GM21381 (cell line): ENCODE measurements around the gene DUSP5.

ENCODE experiments used
- ATAC-seq: cut with Tn5 transposase; IDR thresholded peaks from one replicate; pipeline ENCODE4 v1.9.1; 2021; ENCODE audit warnings: mild to moderate bottlenecking, moderate library complexity; ENCODE audit not compliant: unreplicated experiment

The DUSP5 gene

DNA sequence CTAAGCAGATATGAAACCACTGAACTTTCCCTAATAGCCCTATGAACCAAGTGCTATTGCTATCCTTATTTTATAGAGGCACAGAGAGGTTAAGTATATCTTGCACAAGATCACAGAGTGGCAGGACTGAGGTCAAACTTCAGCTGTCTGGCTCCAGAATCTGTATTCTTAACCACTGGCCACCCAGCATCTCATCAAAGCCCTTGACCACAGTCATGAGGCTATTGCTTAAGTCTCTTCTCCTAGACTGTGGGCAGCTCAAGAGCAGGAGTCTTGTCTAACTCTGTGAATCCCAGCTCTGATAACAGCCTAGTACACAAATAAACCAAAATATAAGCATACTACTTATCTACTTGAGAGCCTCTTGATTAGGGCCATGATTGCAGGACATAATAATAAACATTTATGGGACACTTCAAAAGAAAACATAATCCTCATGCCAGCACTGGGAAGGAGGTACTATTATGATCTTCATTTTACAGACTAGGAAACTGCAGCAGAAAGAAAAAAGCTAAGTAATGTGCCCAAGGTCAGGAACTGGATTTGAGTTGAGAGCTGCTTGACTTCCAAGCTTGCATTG lies 47.3 kb downstream of the DUSP5 start:
- ATAC-seq = no peak

DNA sequence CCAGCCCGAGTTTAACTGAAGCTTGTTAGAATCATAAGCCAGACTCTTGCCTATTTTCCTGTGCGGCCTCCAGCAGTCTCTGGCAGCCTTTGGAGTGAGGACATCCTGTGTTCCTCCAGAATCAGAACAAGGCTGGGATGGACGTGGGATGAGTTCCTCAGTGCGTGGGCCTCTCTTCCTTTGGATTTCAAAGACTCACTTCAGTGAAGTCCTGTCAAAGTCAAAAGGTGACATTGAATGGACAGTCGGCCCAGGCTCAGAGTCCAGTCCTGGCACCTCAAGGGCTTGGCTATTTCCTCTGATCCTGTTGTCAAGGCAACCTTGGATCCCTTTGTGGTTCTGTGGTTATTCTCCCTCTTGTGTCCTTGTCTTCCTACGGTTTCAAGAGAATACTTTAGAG lies 48.4 kb downstream of the DUSP5 start:
- ATAC-seq = no peak

DNA sequence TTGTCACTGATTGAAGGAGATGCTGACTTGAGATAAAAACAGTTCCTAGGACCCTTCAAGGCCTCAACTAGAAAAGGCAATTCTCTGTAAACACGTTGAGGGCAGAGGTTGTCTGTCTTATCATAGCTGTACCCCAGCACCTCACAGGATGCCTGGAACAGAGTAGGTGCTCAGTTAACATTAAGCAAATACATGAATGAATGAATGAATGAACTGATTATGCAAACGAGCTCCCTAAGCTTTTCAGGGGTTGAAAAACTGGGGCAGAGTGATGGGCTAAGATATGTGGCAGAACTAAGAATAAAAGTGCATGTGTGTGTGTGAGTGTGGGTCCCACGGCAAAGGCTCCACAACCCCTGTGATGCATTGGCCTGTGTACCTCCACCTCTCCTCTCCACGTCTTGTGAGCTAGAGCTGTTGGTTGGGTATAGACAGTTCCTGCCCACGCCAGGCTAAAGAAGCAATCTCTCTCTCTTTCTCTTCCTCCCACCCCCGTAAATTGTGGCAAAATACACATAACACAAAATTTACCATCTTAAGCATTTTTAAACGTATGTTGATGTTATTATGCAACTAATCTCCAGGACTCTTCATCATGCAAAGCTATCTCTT lies 48.9 kb downstream of the DUSP5 start:
- no peak for ATAC-seq

DNA sequence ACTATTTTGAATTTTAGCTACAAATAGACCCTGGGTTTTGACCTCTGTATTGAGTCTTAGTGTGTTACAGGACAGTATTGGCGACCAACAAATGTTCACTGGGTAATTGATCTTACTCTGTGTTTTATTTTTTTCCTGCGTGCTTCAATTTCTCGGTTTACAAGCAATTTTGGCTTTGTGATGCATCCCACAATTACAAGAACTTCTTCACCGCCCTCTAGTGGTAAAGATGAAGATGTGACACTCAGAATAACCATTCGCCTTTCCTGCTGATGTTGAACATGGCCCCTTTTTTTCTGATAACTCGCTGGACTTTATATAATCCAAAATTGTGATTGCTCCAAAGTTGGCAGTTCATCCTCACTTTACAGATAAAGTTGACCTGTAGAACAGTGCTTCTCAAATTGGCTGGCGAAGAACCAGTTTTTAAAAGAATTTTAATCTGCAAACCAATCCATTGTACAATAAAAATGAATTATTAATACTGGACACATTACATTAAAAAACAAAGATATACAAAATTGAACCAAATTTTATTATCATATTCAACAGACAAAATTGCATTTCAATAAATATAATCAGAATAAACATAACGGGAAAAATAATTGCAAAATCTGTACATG lies 49.5 kb downstream of the DUSP5 start:
- no peak for ATAC-seq

DNA sequence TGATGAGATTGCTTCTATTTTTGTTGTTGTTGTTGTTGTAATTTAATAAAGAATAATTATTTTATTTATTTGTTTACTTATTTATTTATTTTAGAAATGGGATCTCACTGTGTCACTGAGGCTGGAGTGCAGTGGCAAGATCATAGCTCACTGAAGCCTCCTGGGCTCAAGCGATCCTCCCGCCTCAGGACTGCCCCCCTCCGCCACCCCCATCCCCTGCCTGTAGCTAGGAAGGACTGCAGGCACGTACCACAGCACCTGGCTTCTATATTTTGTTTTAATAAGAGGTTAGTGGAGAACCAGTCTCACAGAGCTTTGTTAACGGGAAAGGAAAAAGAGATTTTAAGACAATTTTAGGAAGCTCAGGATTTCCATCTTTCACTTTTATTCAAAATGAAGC lies 50.3 kb downstream of the DUSP5 start:
- no peak for ATAC-seq

DNA sequence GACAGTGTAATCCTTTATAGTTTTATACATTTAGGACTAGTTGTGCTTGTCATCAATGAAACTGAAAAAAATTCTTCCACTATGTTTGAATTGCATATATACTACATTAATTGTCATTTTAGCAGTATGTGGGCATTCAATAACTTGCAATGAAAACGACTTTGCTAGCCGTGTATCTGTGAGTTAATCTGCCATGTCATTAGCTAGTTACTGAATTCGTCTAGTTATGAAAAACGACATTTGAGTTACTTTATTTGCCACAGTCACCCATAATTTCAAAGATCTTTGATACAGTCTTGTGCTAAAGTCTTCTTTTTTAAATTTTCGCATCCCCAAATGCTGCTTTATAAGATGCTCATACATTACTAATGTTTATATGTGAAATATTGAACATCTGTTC lies 51.5 kb downstream of the DUSP5 start:
- ATAC-seq = no peak

DNA sequence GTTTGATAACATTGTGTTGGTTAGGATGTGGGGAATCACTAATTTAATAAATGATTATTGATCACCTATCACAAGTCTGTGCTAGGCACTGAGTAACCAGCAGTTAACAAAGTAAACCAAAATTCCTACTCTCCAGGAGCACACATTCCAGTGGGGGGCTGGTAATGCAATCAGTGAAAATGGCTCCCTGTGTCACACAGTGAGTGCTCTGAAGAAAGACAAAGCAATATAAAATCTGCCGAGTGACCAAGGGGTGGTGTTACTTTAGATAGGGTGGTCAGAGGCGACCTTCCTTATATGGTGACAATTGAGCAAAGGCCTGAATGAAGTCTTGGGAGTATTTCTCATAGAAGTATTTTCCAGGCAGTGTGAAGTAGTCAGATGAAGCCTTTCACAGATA lies 56.2 kb downstream of the DUSP5 start:
- ATAC-seq = no peak

DNA sequence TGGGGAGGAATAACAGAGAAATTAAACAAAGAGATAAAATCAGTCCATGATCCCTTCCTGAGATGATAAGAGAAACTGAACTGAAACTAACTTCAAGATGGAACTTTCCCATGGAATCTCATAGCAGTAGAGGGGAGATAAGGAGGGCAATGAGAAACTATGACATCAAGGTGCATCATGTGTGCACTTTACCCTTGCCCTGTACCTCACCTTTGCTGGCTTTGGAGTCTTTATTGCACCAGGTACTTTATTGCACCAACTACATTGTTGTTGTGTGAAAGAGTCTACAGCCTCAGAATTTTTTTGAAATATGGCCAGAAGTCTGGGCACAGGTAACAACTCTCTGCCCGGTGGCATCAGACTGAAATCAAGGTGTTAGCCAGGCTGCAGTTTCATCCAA lies 58.6 kb downstream of the DUSP5 start:
- ATAC-seq = no peak

DNA sequence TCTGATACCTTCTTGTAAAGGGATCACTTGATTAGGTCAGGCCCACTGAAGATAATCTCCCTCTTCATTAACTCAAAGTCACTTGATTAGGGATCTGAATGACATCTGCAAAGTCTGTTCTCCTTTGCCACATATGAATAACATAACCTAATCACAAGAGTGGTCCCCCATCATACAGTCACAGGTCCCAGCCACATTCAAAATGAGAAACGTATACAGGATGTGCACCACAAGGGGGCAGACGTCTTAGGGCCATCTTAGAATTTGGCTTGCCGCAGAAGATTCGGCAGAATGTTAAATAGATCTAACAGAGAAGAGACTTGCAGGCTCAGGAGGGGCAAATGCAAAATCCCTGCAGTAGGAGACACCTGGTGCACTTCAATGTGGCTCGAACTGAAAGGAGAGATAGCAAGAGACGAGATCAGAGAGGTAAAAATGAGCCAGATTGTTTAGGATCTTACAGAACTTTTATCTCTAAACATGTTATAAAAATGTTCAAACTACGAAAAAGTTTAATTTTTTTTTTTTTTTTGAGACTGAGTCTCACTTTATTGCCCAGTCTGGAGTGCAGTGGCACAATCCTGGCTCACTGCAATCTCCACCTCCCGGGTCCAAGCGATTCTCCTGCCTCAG lies 59.4 kb downstream of the DUSP5 start:
- ATAC-seq = no peak

DNA sequence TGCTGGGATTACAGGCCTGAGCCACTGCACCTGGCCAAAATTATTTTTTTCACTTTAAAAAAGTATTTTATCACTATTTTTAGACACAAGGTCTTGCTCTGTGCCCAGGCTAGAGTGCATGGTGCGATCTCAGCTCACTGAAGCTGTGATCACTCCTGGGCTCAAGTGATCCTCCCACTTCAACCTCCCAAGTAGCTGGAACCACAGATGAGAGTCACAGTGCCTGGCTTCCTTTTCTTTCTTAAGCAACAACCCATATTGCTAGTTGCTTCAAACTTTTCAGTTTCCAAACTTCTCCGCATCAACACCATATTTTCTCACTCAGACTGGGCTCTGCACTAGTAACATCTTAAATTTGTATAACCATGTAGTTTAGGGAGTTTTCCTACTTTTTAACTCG lies 60.3 kb downstream of the DUSP5 start:
- ATAC-seq = no peak

DNA sequence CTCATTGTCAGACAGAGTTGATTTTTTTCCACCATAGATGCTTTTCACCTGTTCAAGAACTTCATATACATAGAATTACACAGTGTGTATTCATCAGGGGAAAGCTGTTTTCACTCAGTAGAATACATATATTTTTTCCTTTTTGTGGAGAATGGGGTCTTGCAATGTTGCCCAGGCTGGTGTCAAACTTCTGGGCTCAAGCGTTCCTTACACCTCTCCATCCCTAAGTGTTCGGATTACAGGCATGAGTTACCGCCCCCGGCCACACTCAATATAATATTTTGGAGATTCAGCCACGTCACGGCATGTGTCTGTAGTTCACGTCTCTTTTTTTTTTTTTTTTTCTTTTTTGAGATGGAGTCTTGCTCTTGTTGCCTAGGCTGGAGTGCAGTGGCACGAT lies 62.3 kb downstream of the DUSP5 start:
- no peak for ATAC-seq
